Endothelial cell of umbilical vein (primary cell): Measurements from ENCODE around the gene OR5H1.

Source experiments
- POLR2A ChIP-seq: IDR thresholded peaks from 2 replicates; pipeline ENCODE4 v1.6.1; 2012; ENCODE audit warnings: low read depth, mild to moderate bottlenecking, control low read depth, low read length
- POLR2AphosphoS5 ChIP-seq: IDR thresholded peaks from 2 replicates; pipeline ENCODE4 v1.6.1; 2012; ENCODE audit warnings: low read depth, mild to moderate bottlenecking, control low read depth, low read length, moderate library complexity; ENCODE audit not compliant: insufficient read depth
- TF ChIP-seq, protein P1 (sequence below), 2 donors: IDR thresholded peaks; 1 replicate in 1 of 2; 2 replicates in 1 of 2; pipeline ENCODE4 v1.5.1; 2011; ENCODE audit warnings: low read length in 2 of 2, mild to moderate bottlenecking in 2 of 2, moderate library complexity in 2 of 2, control low read depth in 1 of 2, inconsistent platforms in 1 of 2, low read depth in 1 of 2; ENCODE audit not compliant: insufficient read depth in 1 of 2; ENCODE audit errors: extremely low read depth in 1 of 2

DNA sequence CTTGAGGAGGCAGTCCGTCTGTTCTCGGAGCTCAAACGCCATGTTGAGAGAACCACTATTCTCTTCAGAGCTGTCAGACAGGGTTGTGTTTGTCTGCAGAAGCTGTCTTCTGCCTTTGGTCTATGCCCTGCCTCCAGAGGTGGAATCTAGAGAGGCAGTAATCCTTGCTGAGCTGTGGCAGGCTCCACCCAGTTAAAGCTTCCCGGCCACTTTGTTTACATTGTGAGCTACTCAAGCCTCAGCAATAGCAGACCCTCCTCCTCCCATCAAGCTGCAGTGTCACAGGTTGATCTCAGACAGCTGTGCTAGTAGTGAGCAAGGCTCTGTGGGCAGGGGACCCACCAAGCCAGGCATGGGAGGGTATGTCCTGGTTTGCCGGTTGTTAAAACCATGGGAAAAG, 34.6 kb upstream of the OR5H1 start:
- TF ChIP-seq, protein P1, sequence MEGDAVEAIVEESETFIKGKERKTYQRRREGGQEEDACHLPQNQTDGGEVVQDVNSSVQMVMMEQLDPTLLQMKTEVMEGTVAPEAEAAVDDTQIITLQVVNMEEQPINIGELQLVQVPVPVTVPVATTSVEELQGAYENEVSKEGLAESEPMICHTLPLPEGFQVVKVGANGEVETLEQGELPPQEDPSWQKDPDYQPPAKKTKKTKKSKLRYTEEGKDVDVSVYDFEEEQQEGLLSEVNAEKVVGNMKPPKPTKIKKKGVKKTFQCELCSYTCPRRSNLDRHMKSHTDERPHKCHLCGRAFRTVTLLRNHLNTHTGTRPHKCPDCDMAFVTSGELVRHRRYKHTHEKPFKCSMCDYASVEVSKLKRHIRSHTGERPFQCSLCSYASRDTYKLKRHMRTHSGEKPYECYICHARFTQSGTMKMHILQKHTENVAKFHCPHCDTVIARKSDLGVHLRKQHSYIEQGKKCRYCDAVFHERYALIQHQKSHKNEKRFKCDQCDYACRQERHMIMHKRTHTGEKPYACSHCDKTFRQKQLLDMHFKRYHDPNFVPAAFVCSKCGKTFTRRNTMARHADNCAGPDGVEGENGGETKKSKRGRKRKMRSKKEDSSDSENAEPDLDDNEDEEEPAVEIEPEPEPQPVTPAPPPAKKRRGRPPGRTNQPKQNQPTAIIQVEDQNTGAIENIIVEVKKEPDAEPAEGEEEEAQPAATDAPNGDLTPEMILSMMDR (IDR thresholded peaks at IDR 0.05; ENCODE audit: extremely low read depth in 1 of 2, insufficient read depth in 1 of 2, low read depth in 1 of 2, low read length in 2 of 2): no peak
- TF ChIP-seq POLR2A (no peak), POLR2AphosphoS5 (no peak)
